Kidney (tissue), 14 donors: ENCODE measurements around the gene HDHD2. TPM values are rescaled to one million over a fixed set of nuclear protein-coding genes. Genes with fewer than 3 reads are reported as not detected.

Experiments used
- DNase-seq, 5 donors: peaks; one replicate each; pipeline ENCODE4 v3.0.0-alpha.2; 2013 to 2020
- FAIRE-seq: peaks from 2 replicates; lab custom pipeline; 2012; peaks lifted over from hg19 to GRCh38; lab: Jason Lieb, UNC
- H3K27ac ChIP-seq, 2 donors: one replicate each; pipeline ENCODE4 v1.7.0; 2013; ENCODE audit warnings: low read depth in 2 of 2, low read length in 2 of 2, inconsistent platforms in 1 of 2
- H3K27me3 ChIP-seq: one replicate; pipeline ENCODE4 v1.7.1; 2013; ENCODE audit warnings: low read length, inconsistent platforms; ENCODE audit not compliant: control insufficient read depth, insufficient read depth
- H3K36me3 ChIP-seq, 3 donors: one replicate each; pipeline versions ENCODE4 v1.7.0 to v1.7.1; 2013; ENCODE audit warnings: low read length in 3 of 3, control low read depth in 1 of 3, inconsistent platforms in 1 of 3; ENCODE audit not compliant: insufficient read depth in 3 of 3, control insufficient read depth in 2 of 3
- H3K4me1 ChIP-seq, 3 donors: one replicate each; pipeline versions ENCODE4 v1.7.0 to v1.7.1; 2013; ENCODE audit warnings: low read length in 3 of 3, inconsistent platforms in 1 of 3, low read depth in 1 of 3; ENCODE audit not compliant: control insufficient read depth in 2 of 3, insufficient read depth in 2 of 3
- H3K4me3 ChIP-seq, 3 donors: one replicate each; pipeline versions ENCODE4 v1.7.0 to v1.8.1; 2013; ENCODE audit warnings: low read length in 3 of 3, control low read depth in 1 of 3, inconsistent platforms in 1 of 3
- H3K9ac ChIP-seq, 3 donors: one replicate each; pipeline versions ENCODE4 v1.7.0 to v1.7.1; 2013; ENCODE audit warnings: low read length in 3 of 3, control low read depth in 1 of 3, inconsistent platforms in 1 of 3
- H3K9me3 ChIP-seq, 3 donors: one replicate each; pipeline versions ENCODE4 v1.7.0 to v1.7.1; 2013; ENCODE audit warnings: low read length in 3 of 3, control low read depth in 1 of 3, inconsistent platforms in 1 of 3; ENCODE audit not compliant: control insufficient read depth in 2 of 3, insufficient read depth in 1 of 3
- CTCF ChIP-seq: IDR thresholded peaks from 3 replicates; pipeline ENCODE4 v1.5.1; 2012; ENCODE audit warnings: mild to moderate bottlenecking, moderate library complexity, borderline replicate concordance; ENCODE audit not compliant: insufficient read depth; ENCODE audit errors: extremely low read depth
- intact Hi-C: fragments of 100-400 bp; cut with DNase I; formaldehyde crosslinking; loops from one replicate; pipeline ENCODE4 v1.11.1; 2022
- polyA plus RNA-seq: library from polyadenylated mRNA; stranded (reverse); fragments of 350-450 nt; fragmentation: Illumina TruSeq; extraction: RNeasy Lipid Tissue Mini Kit (QIAGEN cat#74804); gene quantifications from one replicate; pipeline ENCODE4 v1.2.3, GENCODE V29; 2014; ENCODE audit warnings: low read depth, low replicate concordance; ENCODE audit not compliant: insufficient read depth
- total RNA-seq: library from RNA; stranded (reverse); fragmentation: NEBNext Ultra II Directional; extraction: Animal tissue kit (Norgen Biotek cat#: 25700); gene quantifications from one replicate; pipeline ENCODE4 v1.2.1, GENCODE V29; 2021
- donor health status: control.
- donor health status: control.
- donor health status: control.
- donor health status: control.
- donor health status: control.
- donor health status: DM: yes; HTN: yes; CAD: no.
- donor health status: Normal renal cell carcinoma (clear cell type).

Gene HDHD2
- total and polyA plus RNA-seq, 2 donors from 2014 or later: 41.0 to 46.2 TPM

- TF ChIP-seq CTCF: no peak
- H3K4me3 ChIP-seq: no peak overlapping the region
- H3K9ac ChIP-seq: no peak overlapping the region
- FAIRE-seq (no peak), DNase-seq (no peak)
- H3K4me1 ChIP-seq: no peaks in the 10 kb centered on the region
- no peaks in the 10 kb centered on the region for H3K9me3 ChIP-seq
- intact Hi-C loops: no loop called here
- no peaks in the 10 kb centered on the region for H3K27me3 ChIP-seq
- peaks cover 0 to 4% (median 3%) of the 10 kb centered on the region in 3 donors for H3K36me3 ChIP-seq
- H3K27ac ChIP-seq: no peak overlapping the region
Measured at GRCh38 chr18:47121146-47121545, 29.2 kb downstream of the HDHD2 start.

- FAIRE-seq (no peak), DNase-seq (no peak)
- Histone ChIP-seq H3K36me3 (peaks cover 0 to 4% (median 3%) of the 10 kb centered on the region in 3 donors), H3K27ac (no peak overlapping the region), H3K9me3 (no peaks in the 10 kb centered on the region), H3K4me1 (no peaks in the 10 kb centered on the region), H3K27me3 (no peaks in the 10 kb centered on the region), H3K9ac (no peak overlapping the region), H3K4me3 (no peak overlapping the region)
- intact Hi-C loops: no loop called here
- no peak for TF ChIP-seq CTCF
Measured at GRCh38 chr18:47120428-47120827, 29.9 kb downstream of the HDHD2 start.

- H3K4me3 ChIP-seq: no peak overlapping the region
- H3K27me3 ChIP-seq: no peaks in the 10 kb centered on the region
- no peaks in the 10 kb centered on the region for H3K4me1 ChIP-seq
- DNase-seq: no peak
- intact Hi-C loops: no loop called here
- no peak for TF ChIP-seq CTCF
- H3K27ac ChIP-seq: no peak overlapping the region
- FAIRE-seq: no peak
- H3K36me3 ChIP-seq: peaks cover 0 to 9% (median 3%) of the 10 kb centered on the region in 3 donors
- no peaks in the 10 kb centered on the region for H3K9me3 ChIP-seq
- no peak overlapping the region for H3K9ac ChIP-seq
Measured at GRCh38 chr18:47118981-47119380, 31.3 kb downstream of the HDHD2 start.

GRCh38 chr18:47115205-47115604, 35.1 kb downstream of the HDHD2 start:
- intact Hi-C loops: no loop called here
- Histone ChIP-seq H3K4me3 (no peak overlapping the region), H3K9ac (no peak overlapping the region), H3K27me3 (no peaks in the 10 kb centered on the region), H3K9me3 (no peaks in the 10 kb centered on the region), H3K36me3 (peaks cover 3 to 27% (median 15%) of the 10 kb centered on the region in 3 donors), H3K4me1 (no peaks in the 10 kb centered on the region), H3K27ac (no peak overlapping the region)
- TF ChIP-seq CTCF: no peak
- FAIRE-seq (no peak), DNase-seq (no peak)
